GM12864 (cell line): ENCODE measurements around the gene EFNB2.

Experiments used
- DNase-seq: peaks from one replicate; pipeline ENCODE4 v3.0.0-alpha.2; 2011; ENCODE audit warnings: low read depth
- H3K4me3 ChIP-seq: 2 replicates; pipeline ENCODE4 v1.5.1; 2011; ENCODE audit warnings: mild to moderate bottlenecking, low read depth, low read length, control low read depth
- TF ChIP-seq, protein P1 (sequence below): IDR thresholded peaks from 2 replicates; pipeline ENCODE4 v1.5.1; 2011; ENCODE audit warnings: low read depth, mild to moderate bottlenecking, moderate library complexity, low read length, control low read depth, inconsistent platforms; ENCODE audit errors: missing control alignments

EFNB2 gene

GRCh38 chr13:106440866-106441265 lies 94.6 kb downstream of the EFNB2 start:
- no peak overlapping the region for H3K4me3 ChIP-seq
- TF ChIP-seq, protein P1, sequence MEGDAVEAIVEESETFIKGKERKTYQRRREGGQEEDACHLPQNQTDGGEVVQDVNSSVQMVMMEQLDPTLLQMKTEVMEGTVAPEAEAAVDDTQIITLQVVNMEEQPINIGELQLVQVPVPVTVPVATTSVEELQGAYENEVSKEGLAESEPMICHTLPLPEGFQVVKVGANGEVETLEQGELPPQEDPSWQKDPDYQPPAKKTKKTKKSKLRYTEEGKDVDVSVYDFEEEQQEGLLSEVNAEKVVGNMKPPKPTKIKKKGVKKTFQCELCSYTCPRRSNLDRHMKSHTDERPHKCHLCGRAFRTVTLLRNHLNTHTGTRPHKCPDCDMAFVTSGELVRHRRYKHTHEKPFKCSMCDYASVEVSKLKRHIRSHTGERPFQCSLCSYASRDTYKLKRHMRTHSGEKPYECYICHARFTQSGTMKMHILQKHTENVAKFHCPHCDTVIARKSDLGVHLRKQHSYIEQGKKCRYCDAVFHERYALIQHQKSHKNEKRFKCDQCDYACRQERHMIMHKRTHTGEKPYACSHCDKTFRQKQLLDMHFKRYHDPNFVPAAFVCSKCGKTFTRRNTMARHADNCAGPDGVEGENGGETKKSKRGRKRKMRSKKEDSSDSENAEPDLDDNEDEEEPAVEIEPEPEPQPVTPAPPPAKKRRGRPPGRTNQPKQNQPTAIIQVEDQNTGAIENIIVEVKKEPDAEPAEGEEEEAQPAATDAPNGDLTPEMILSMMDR: no peak
- no peak for DNase-seq
